H9 (cell line): ENCODE data around the gene ASCC1. TPM values are rescaled to one million over a fixed set of nuclear protein-coding genes. Genes with fewer than 3 reads are reported as not detected.

Source experiments
- DNase-seq: peaks from one replicate; pipeline ENCODE4 v3.0.0-alpha.2; 2017
- H2AFZ ChIP-seq: one replicate; pipeline ENCODE4 v1.6.1; 2013; ENCODE audit warnings: mild to moderate bottlenecking, low read length, control low read depth, moderate library complexity
- H2AK5ac ChIP-seq: 2 replicates; pipeline ENCODE4 v1.6.1; 2013; ENCODE audit warnings: low read length, control low read depth, mixed read lengths; ENCODE audit not compliant: insufficient read length
- H2BK120ac ChIP-seq: one replicate; pipeline ENCODE4 v1.6.1; 2013; ENCODE audit warnings: low read depth, mild to moderate bottlenecking, low read length, control low read depth, inconsistent platforms; ENCODE audit not compliant: poor library complexity, severe bottlenecking
- H2BK12ac ChIP-seq: 2 replicates; pipeline ENCODE4 v1.6.1; 2013; ENCODE audit warnings: low read length, control low read depth, mixed read lengths, low read depth; ENCODE audit not compliant: insufficient read length
- H2BK15ac ChIP-seq: 2 replicates; pipeline ENCODE4 v1.6.1; 2013; ENCODE audit warnings: low read depth, low read length, control low read depth
- H2BK20ac ChIP-seq: one replicate; pipeline ENCODE4 v1.6.1; 2013; ENCODE audit warnings: low read depth, mild to moderate bottlenecking, low read length, control low read depth, inconsistent platforms; ENCODE audit not compliant: poor library complexity, severe bottlenecking
- H2BK5ac ChIP-seq: 2 replicates; pipeline ENCODE4 v1.6.1; 2013; ENCODE audit warnings: low read length, control low read depth, mixed read lengths; ENCODE audit not compliant: insufficient read length
- H3K14ac ChIP-seq: 2 replicates; pipeline ENCODE4 v1.6.1; 2013; ENCODE audit warnings: low read length, control low read depth; ENCODE audit not compliant: insufficient read depth
- H3K18ac ChIP-seq: 2 replicates; pipeline ENCODE4 v1.6.1; 2013; ENCODE audit warnings: low read depth, mild to moderate bottlenecking, mixed read lengths, low read length, control low read depth; ENCODE audit not compliant: insufficient read length
- H3K23ac ChIP-seq: 2 replicates; pipeline ENCODE4 v1.6.1; 2013; ENCODE audit warnings: low read length, control low read depth, mixed read lengths, low read depth; ENCODE audit not compliant: insufficient read length
- H3K23me2 ChIP-seq: 2 replicates; pipeline ENCODE4 v1.6.1; 2013; ENCODE audit warnings: low read depth, mild to moderate bottlenecking, mixed read lengths, low read length, control low read depth; ENCODE audit not compliant: insufficient read length, poor library complexity, severe bottlenecking
- H3K27ac ChIP-seq: 2 replicates; pipeline ENCODE4 v1.5.1; 2013; ENCODE audit warnings: low read length, control low read depth, mixed read lengths, low read depth; ENCODE audit not compliant: insufficient read length
- H3K27me3 ChIP-seq: 2 replicates; pipeline ENCODE4 v1.6.1; 2013; ENCODE audit warnings: low read length, control low read depth, inconsistent platforms; ENCODE audit not compliant: insufficient read depth
- H3K4ac ChIP-seq: 2 replicates; pipeline ENCODE4 v1.6.1; 2013; ENCODE audit warnings: low read depth, mild to moderate bottlenecking, control low read depth, inconsistent platforms, low read length, moderate library complexity
- H3K4me1 ChIP-seq: 2 replicates; pipeline ENCODE4 v1.6.1; 2013; ENCODE audit warnings: low read length, control low read depth, inconsistent platforms; ENCODE audit not compliant: insufficient read depth
- H3K4me2 ChIP-seq: 2 replicates; pipeline ENCODE4 v1.6.1; 2013; ENCODE audit warnings: low read length, control low read depth, mixed read lengths; ENCODE audit not compliant: insufficient read length, insufficient read depth
- H3K56ac ChIP-seq: 2 replicates; pipeline ENCODE4 v1.6.1; 2013; ENCODE audit warnings: low read depth, mild to moderate bottlenecking, mixed read lengths, low read length, control low read depth; ENCODE audit not compliant: insufficient read length
- H3K79me1 ChIP-seq: 2 replicates; pipeline ENCODE4 v1.6.1; 2013; ENCODE audit warnings: low read depth, mild to moderate bottlenecking, moderate library complexity, low read length, control low read depth, inconsistent platforms; ENCODE audit not compliant: insufficient read depth, poor library complexity, severe bottlenecking
- H3K79me2 ChIP-seq: 2 replicates; pipeline ENCODE4 v1.6.1; 2013; ENCODE audit warnings: low read length, control low read depth, inconsistent platforms; ENCODE audit not compliant: insufficient read depth
- H3K9ac ChIP-seq: 2 replicates; pipeline ENCODE4 v1.6.1; 2013; ENCODE audit warnings: low read length, control low read depth, mixed read lengths; ENCODE audit not compliant: insufficient read length; ENCODE audit errors: extremely low read depth
- H3K9me3 ChIP-seq: one replicate; pipeline ENCODE4 v1.6.1; 2013; ENCODE audit warnings: low read depth, low read length, inconsistent platforms; ENCODE audit not compliant: control insufficient read depth
- H3T11ph ChIP-seq: one replicate; pipeline ENCODE4 v1.6.1; 2013; ENCODE audit warnings: mild to moderate bottlenecking, low read length, control low read depth, inconsistent platforms
- H4K20me1 ChIP-seq: one replicate; pipeline ENCODE4 v1.6.1; 2013; ENCODE audit not compliant: control insufficient read depth, insufficient read length, insufficient read depth
- H4K5ac ChIP-seq: 2 replicates; pipeline ENCODE4 v1.6.1; 2013; ENCODE audit warnings: low read depth, mild to moderate bottlenecking, mixed read lengths, low read length, control low read depth; ENCODE audit not compliant: insufficient read length
- H4K8ac ChIP-seq: replicated peaks from 2 replicates; pipeline ENCODE4 v1.6.1; 2013; ENCODE audit warnings: low read length, control low read depth, mixed read lengths, low read depth; ENCODE audit not compliant: insufficient read length
- H4K91ac ChIP-seq: 2 replicates; pipeline ENCODE4 v1.6.1; 2013; ENCODE audit warnings: low read depth, mild to moderate bottlenecking, moderate library complexity, mixed read lengths, low read length, control low read depth; ENCODE audit not compliant: insufficient read length
- H3K27ac Mint-ChIP-seq, 3 experiments: 2 replicates in 2 of 3; 3 replicates in 1 of 3; pipeline ENCODE4 v1.8.0; 2020 to 2021; ENCODE audit warnings: mixed read lengths in 3 of 3, mild to moderate bottlenecking in 1 of 3, moderate library complexity in 1 of 3
- H3K27me3 Mint-ChIP-seq: 2 replicates; pipeline ENCODE4 v1.8.0; 2021; ENCODE audit warnings: low read depth, mild to moderate bottlenecking, moderate library complexity, mixed read lengths
- H3K36me3 Mint-ChIP-seq, 3 experiments: 2 replicates in 2 of 3; 3 replicates in 1 of 3; pipeline ENCODE4 v1.8.0; 2020 to 2021; ENCODE audit warnings: low read depth in 3 of 3, mixed read lengths in 3 of 3; ENCODE audit not compliant: insufficient read depth in 1 of 3
- H3K4me1 Mint-ChIP-seq, 2 experiments: 2 replicates each; pipeline ENCODE4 v1.8.0; 2020; ENCODE audit warnings: mixed read lengths in 2 of 2
- H3K4me3 Mint-ChIP-seq, 2 experiments: 2 replicates in 1 of 2; 3 replicates in 1 of 2; pipeline ENCODE4 v1.8.0; 2020 to 2021; ENCODE audit warnings: mild to moderate bottlenecking in 2 of 2, mixed read lengths in 2 of 2, moderate library complexity in 1 of 2
- H3K9me3 Mint-ChIP-seq, 2 experiments: 2 replicates in 1 of 2; 3 replicates in 1 of 2; pipeline ENCODE4 v1.8.0; 2020; ENCODE audit warnings: mild to moderate bottlenecking in 2 of 2, mixed read lengths in 2 of 2, moderate library complexity in 1 of 2
- WGBS: extraction: QIAGEN DNeasy Blood & Tissue Kit; methylation state at CpG from one replicate; pipeline ENCODE4 v1.1.7; 2013; ENCODE audit warnings: missing lambda C conversion rate, low lambda C conversion rate, mixed read lengths; ENCODE audit not compliant: insufficient read length; ENCODE audit errors: extremely low coverage; 5-methylcytosine and 5-hydroxymethylcytosine counted together
- total RNA-seq: library from RNA; stranded (reverse); gene quantifications from 2 replicates; pipeline ENCODE4 v1.2.1, GENCODE V29; 2021
- TF ChIP-seq, protein P1 (sequence below): fragments of 200-600 bp; sonication (generic); conservative IDR thresholded peaks from 3 replicates; pipeline ENCODE4 v1.8.0; 2021; ENCODE audit warnings: antibody characterized with exemption, mild to moderate bottlenecking

Gene ASCC1
- total RNA-seq, 1 experiment from 2014 or later: 41.2 TPM

DNA sequence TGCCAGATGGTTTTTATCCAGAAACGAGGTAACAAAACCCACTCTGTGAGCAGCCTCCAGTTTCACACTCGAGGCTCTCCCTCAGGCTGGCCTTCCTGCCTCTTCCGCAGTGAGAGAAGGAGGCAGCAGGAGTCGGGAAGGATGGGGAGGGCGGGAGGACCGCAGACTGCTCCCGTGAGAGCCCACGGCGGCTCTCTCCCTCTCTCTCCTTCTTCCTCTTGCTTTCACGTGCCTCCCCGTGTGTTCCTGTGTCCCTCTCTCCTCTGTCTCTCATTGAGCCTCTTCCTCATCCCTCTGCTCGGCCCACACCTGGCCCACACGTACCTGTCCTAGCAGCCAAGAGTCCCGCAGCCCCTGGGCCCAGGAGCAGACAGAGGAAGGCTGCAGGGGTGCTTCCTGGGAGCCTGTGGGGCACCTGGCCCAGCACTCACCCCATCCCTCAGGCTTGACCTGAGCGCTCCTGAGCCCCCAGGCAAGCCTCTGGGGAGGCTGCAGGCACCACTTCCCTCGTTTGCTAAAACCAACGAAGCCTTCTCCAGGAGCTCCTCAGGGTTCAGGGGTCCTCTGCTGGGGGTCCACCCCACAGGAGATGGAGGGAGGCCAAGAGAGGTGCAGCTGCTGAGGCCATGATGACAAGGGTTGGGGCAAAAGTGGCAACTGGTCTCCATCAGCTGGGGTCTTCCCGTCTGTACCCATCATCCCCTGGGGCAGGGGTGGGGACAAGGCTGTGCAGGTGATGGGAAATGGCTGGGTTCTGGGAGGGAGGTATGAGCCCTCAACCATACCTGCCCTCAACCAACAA is 141.3 kb downstream of the ASCC1 start:
- no CpG with 5 or more reads among the region's 18 CpGs for WGBS
- Histone ChIP-seq H3K9ac (no peak overlapping the region), H3K9me3 (no peaks in the 10 kb centered on the region), H3K79me2 (no peaks in the 10 kb centered on the region), H3K23ac (no peak overlapping the region), H2BK12ac (no peak overlapping the region), H3K79me1 (no peaks in the 10 kb centered on the region), H2AFZ (no peak overlapping the region), H3K4ac (no peak overlapping the region), H2BK5ac (no peak overlapping the region), H3K27me3 (no peaks in the 10 kb centered on the region), H3K18ac (peak overlapping the region; percentile 34), H3T11ph (no peak overlapping the region), H3K4me1 (no peaks in the 10 kb centered on the region), H2BK20ac (no peak overlapping the region), H3K56ac (no peak overlapping the region), H3K27ac (no peak overlapping the region), H3K23me2 (no peaks in the 10 kb centered on the region), H2BK120ac (no peak overlapping the region), H3K4me2 (no peak overlapping the region), H3K14ac (no peak overlapping the region; the same call in 1 of the 2 replicates), H4K5ac (no peak overlapping the region), H2AK5ac (no peak overlapping the region), H4K91ac (no peak overlapping the region), H2BK15ac (no peak overlapping the region), H4K20me1 (no peaks in the 10 kb centered on the region), H4K8ac (no peak overlapping the region)
- H3K4me3 Mint-ChIP-seq: no peak overlapping the region
- H3K27ac Mint-ChIP-seq: 0 out of 7 replicates have a peak overlapping the region, but pooled peaks of 1 of the 3 experiments have one; percentile 19
- no peaks in the 10 kb centered on the region for H3K9me3 Mint-ChIP-seq
- no peaks in the 10 kb centered on the region for H3K36me3 Mint-ChIP-seq
- TF ChIP-seq, protein P1, sequence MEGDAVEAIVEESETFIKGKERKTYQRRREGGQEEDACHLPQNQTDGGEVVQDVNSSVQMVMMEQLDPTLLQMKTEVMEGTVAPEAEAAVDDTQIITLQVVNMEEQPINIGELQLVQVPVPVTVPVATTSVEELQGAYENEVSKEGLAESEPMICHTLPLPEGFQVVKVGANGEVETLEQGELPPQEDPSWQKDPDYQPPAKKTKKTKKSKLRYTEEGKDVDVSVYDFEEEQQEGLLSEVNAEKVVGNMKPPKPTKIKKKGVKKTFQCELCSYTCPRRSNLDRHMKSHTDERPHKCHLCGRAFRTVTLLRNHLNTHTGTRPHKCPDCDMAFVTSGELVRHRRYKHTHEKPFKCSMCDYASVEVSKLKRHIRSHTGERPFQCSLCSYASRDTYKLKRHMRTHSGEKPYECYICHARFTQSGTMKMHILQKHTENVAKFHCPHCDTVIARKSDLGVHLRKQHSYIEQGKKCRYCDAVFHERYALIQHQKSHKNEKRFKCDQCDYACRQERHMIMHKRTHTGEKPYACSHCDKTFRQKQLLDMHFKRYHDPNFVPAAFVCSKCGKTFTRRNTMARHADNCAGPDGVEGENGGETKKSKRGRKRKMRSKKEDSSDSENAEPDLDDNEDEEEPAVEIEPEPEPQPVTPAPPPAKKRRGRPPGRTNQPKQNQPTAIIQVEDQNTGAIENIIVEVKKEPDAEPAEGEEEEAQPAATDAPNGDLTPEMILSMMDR: no peak
- DNase-seq: no peak
- no peaks in the 10 kb centered on the region; the same call in none of the 2 replicates for H3K27me3 Mint-ChIP-seq
- peaks cover 8 to 27% of the 10 kb centered on the region in 2 experiments; a peak in 3 of 4 replicates for H3K4me1 Mint-ChIP-seq
